Glutamatergic neuron (in vitro differentiated cells): ENCODE data around the gene CLIP2. TPM values are rescaled to one million over a fixed set of nuclear protein-coding genes. Genes with fewer than 3 reads are reported as not detected.
"Not testable (repeated sequence)": the region's sequence is repeated elsewhere in the genome, so short reads cannot be mapped to it uniquely, and the experiment has no call there.

Source experiments
- DNase-seq: peaks from one replicate; pipeline ENCODE4 v3.0.0; 2022
- H3K27ac Mint-ChIP-seq: one replicate; pipeline ENCODE4 v1.8.0; 2020; ENCODE audit warnings: mild to moderate bottlenecking, mixed read lengths, inconsistent platforms; ENCODE audit not compliant: unreplicated experiment
- H3K27me3 Mint-ChIP-seq: one replicate; pipeline ENCODE4 v1.8.0; 2020; ENCODE audit warnings: mild to moderate bottlenecking, moderate library complexity, mixed read lengths, inconsistent platforms; ENCODE audit not compliant: unreplicated experiment
- H3K36me3 Mint-ChIP-seq: one replicate; pipeline ENCODE4 v1.8.0; 2020; ENCODE audit warnings: mild to moderate bottlenecking, mixed read lengths, inconsistent platforms; ENCODE audit not compliant: unreplicated experiment
- H3K4me1 Mint-ChIP-seq: one replicate; pipeline ENCODE4 v1.8.0; 2020; ENCODE audit warnings: mild to moderate bottlenecking, low read depth, mixed read lengths, inconsistent platforms; ENCODE audit not compliant: unreplicated experiment
- H3K4me3 Mint-ChIP-seq: one replicate; pipeline ENCODE4 v1.8.0; 2020; ENCODE audit warnings: mild to moderate bottlenecking, mixed read lengths, inconsistent platforms; ENCODE audit not compliant: unreplicated experiment
- H3K9me3 Mint-ChIP-seq: one replicate; pipeline ENCODE4 v1.8.0; 2020; ENCODE audit warnings: mild to moderate bottlenecking, moderate library complexity, mixed read lengths, inconsistent platforms; ENCODE audit not compliant: unreplicated experiment
- total RNA-seq: library from RNA; stranded (reverse); fragmentation: NEBNext Ultra II Directional; extraction: Animal tissue kit (Norgen Biotek cat#: 25700); gene quantifications from one replicate; pipeline ENCODE4 v1.2.1, GENCODE V29; 2021; ENCODE audit not compliant: unreplicated experiment
- TF ChIP-seq, protein P1 (sequence below): fragments of 200-600 bp; sonication (generic); IDR thresholded peaks from one replicate; pipeline ENCODE4 v1.5.0; 2021; ENCODE audit not compliant: partially characterized antibody, unreplicated experiment

The CLIP2 gene
- total RNA-seq, 1 donor from 2014 or later = 96.1 TPM

DNA sequence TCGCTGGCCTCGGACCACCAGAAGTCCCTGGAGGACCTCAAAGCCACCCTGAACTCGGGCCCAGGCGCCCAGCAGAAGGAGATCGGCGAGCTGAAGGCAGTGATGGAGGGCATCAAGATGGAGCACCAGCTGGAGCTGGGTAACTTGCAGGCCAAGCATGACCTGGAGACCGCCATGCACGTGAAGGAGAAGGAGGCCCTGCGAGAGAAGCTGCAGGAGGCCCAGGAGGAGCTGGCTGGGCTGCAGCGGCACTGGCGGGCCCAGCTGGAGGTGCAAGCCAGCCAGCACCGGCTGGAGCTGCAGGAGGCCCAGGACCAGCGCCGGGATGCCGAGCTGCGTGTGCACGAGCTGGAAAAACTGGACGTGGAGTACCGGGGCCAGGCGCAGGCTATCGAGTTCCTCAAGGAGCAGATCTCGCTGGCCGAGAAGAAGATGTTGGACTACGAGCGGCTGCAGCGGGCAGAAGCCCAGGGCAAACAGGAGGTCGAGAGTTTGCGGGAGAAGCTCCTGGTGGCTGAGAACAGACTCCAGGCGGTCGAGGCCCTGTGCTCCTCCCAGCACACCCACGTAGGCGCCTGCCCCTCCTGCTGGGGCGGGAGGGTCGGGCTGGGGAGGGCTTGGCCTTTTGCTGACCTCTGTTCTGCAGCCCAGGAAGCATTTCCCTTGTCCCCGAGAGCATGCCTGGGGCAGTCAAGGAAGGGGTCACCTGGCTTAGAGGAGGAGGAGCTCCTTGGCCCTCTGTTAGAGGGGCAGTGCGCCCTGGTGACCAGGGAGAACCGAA lies 87.2 kb downstream of the CLIP2 start:
- Mint-ChIP-seq H3K4me1 (peaks cover 1% of the 10 kb centered on the region), H3K4me3 (no peak overlapping the region), H3K36me3 (peaks cover 2% of the 10 kb centered on the region), H3K27me3 (peaks cover 3% of the 10 kb centered on the region), H3K27ac (no peak overlapping the region), H3K9me3 (peaks cover 4% of the 10 kb centered on the region)
- DNase-seq = no peak
- TF ChIP-seq, protein P1, sequence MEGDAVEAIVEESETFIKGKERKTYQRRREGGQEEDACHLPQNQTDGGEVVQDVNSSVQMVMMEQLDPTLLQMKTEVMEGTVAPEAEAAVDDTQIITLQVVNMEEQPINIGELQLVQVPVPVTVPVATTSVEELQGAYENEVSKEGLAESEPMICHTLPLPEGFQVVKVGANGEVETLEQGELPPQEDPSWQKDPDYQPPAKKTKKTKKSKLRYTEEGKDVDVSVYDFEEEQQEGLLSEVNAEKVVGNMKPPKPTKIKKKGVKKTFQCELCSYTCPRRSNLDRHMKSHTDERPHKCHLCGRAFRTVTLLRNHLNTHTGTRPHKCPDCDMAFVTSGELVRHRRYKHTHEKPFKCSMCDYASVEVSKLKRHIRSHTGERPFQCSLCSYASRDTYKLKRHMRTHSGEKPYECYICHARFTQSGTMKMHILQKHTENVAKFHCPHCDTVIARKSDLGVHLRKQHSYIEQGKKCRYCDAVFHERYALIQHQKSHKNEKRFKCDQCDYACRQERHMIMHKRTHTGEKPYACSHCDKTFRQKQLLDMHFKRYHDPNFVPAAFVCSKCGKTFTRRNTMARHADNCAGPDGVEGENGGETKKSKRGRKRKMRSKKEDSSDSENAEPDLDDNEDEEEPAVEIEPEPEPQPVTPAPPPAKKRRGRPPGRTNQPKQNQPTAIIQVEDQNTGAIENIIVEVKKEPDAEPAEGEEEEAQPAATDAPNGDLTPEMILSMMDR = no peak

DNA sequence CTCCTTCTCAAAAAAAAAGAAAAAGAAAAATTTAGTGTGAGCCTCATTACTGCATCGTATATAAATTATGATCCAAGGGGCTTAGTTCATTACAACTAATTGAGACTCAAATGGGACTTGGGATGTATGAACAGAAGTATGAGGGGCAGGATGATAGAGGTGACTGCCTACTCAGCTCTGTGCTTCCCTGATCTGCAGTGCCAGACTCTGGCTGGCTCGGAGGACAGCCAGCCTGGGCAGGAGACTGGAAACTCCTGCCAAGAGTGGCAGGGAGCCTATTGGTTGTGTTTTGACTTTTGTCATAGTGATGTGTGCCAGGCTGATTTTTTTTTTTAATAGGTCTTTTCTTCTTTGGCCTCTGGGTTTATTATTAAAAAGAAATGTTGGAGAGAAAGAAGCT lies 90.7 kb downstream of the CLIP2 start:
- Mint-ChIP-seq H3K9me3 (peaks cover 2% of the 10 kb centered on the region), H3K27me3 (no peaks in the 10 kb centered on the region), H3K36me3 (peaks cover 4% of the 10 kb centered on the region), H3K4me3 (no peak overlapping the region), H3K4me1 (no peaks in the 10 kb centered on the region), H3K27ac (no peak overlapping the region)
- no peak for DNase-seq
- TF ChIP-seq, protein P1 = no peak

DNA sequence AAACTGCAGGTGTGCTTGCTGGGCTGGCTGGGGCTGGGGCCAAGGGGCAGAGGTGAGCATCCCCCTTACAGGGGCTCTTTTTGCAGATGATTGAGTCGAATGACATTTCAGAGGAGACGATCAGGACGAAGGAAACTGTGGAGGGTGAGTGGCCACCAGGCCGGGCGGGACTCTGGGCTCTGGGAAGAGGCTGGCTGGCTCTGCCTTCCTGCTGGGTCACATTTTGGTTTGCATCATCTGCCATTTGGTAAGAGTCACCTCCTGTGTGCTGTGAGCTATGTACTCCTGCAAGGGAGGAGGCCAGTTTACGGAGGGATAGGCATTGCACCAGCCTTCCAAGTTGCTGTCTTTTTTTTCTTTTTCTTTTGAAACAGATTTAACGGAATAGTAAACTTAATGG lies 91.5 kb downstream of the CLIP2 start:
- no peak for DNase-seq
- TF ChIP-seq, protein P1 = no peak
- H3K4me3 Mint-ChIP-seq = no peak overlapping the region
- H3K27ac Mint-ChIP-seq = no peak overlapping the region
- H3K27me3 Mint-ChIP-seq = no peaks in the 10 kb centered on the region
- peaks cover 2% of the 10 kb centered on the region for H3K9me3 Mint-ChIP-seq
- H3K4me1 Mint-ChIP-seq = no peaks in the 10 kb centered on the region
- H3K36me3 Mint-ChIP-seq = peaks cover 4% of the 10 kb centered on the region

DNA sequence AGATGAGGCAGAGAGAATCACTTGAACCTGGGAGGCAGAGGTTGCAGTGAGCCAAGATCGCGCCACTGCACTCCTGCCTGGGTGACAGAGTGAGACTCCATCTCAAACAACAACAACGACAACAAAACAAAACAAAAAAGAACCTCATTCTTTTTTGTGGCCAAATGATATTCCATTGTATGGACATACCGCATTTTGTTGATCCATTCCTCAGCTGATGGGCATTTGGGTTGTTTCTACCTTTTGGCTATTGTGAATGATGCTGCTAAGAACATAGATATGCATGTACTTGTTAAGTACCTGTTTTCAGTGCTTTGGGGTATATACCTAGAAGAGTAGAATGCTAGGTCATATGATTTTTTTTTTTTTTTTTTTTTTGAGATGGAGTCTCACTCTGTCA lies 94.9 kb downstream of the CLIP2 start:
- H3K9me3 Mint-ChIP-seq, H3K27me3 Mint-ChIP-seq: not testable (repeated sequence)

DNA sequence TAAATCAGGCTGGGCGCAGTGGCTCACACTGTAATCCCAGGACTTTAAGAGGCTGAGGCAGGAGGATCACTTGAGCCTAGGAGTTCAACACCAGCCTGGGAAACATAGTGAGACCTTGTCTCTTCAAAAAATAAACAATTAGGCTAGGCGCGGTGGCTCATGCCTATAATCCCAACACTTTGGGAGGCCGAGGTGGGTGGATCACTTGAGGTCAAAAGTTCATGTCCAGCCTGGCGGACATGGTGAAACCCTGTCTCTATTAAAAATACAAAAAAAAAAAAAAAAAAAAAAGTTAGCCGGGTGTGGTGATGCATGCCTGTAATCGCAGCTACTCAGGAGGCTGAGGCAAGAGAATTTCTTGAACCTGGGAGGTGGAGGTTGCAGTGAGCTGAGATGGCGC lies 95.6 kb downstream of the CLIP2 start:
- not testable (repeated sequence) for H3K27ac Mint-ChIP-seq, DNase-seq, H3K4me3 Mint-ChIP-seq, H3K27me3 Mint-ChIP-seq, H3K4me1 Mint-ChIP-seq, H3K9me3 Mint-ChIP-seq, H3K36me3 Mint-ChIP-seq

More for the DNA sequence above, 94.9 kb downstream of the CLIP2 start:
- not testable (repeated sequence) for H3K27ac Mint-ChIP-seq, H3K4me3 Mint-ChIP-seq, H3K4me1 Mint-ChIP-seq, DNase-seq, H3K36me3 Mint-ChIP-seq

DNA sequence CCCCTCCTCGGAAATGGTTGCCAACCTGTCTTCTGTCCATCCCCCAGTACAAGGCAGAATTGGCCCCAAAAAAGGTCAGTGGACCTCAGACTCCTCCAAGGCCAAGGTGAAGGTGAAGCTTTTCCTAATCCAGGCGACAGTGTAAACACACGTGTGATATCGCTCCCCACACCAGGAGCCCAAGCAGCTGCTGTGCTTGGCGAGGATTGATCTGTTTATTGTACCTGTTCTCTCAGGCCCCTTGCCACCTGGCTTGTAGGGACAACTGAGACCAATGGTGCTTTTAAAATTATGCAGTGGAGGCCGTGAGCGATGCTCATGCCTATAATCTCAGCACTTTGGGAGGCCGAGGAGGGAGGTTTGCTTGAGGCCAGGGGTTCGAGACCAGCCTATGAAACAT lies 98.4 kb downstream of the CLIP2 start:
- Mint-ChIP-seq H3K4me3 (no peak overlapping the region), H3K9me3 (no peaks in the 10 kb centered on the region), H3K4me1 (no peaks in the 10 kb centered on the region), H3K36me3 (no peaks in the 10 kb centered on the region), H3K27ac (no peak overlapping the region), H3K27me3 (no peaks in the 10 kb centered on the region)
- no peak for DNase-seq
- TF ChIP-seq, protein P1 = no peak
